Cardiac septum (tissue), 1 donor: ENCODE measurements around the gene DCST1. TPM values are rescaled to one million over a fixed set of nuclear protein-coding genes. Genes with fewer than 3 reads are reported as not detected.

ENCODE experiments used
- DNase-seq: peaks from one replicate; pipeline ENCODE4 v3.0.0-alpha.2; 2020; ENCODE audit warnings: low spot score
- intact Hi-C: fragments of 100-400 bp; cut with DNase I; formaldehyde crosslinking; loops from one replicate; pipeline ENCODE4 v1.14.0; 2022
- total RNA-seq: library from RNA; stranded (reverse); fragmentation: NEBNext Ultra II Directional; extraction: Animal tissue kit (Norgen Biotek cat#: 25700); gene quantifications from one replicate; pipeline ENCODE4 v1.2.1, GENCODE V29; 2021
- donor health status: DM: no; HTN: no; CAD: no.

DCST1 gene
- total RNA-seq, 1 donor from 2014 or later, result not detected

DNA sequence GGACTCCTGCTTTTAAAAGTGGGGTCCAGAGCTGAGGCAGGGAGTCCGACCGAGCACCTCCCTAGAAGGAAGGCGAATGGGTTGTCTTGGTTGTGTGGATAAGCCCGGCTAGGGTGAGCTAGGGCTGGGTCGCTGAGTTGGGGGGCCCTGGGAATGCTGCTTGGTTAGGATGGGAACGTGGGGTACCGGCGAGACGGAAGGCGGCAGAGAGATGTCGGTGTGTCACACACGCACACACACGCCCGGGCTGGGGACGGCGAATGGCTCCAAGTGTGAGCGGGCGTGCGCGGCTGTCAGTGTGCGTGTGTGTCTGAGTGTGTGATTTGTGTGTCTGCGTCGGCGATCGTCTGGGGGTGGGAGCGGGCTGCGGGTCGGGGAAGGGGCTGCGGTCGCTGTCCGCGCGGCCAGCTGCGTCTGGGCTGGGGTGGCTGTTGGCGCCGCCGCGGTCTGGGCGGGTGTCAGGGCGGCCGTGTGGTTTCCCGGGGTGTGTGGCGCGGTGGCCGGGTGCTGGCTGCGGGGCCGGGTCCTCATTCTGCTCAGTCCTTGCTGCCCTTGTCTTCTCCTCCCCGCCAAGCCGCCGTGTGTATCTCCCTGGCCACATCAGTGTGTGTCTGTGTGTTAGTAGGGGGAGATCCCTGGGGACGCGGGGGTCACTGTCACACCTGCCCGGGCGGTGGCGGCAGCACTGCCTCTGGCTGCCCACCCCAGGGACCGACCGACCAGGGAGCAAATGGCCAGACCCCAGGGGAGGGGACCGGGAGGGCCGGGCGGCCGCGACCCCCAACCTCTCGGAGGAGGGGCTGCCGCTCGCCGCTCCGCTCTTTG, 46.1 kb downstream of the DCST1 start:
- intact Hi-C loops, result loop anchor here (10.0 kb wide), 1 partner anchor 595 kb away; no protein-coding TSS in a partner anchor
- no peak for DNase-seq

GRCh38 chr1:155080312-155081228, 46.9 kb downstream of the DCST1 start:
- no peak for DNase-seq
- intact Hi-C loops, result loop anchor here (10.0 kb wide), 1 partner anchor 596 kb away; no protein-coding TSS in a partner anchor

GRCh38 chr1:155081472-155082300, 48.1 kb downstream of the DCST1 start:
- intact Hi-C loops, result loop anchor here (10.0 kb wide), 1 partner anchor 597 kb away; no protein-coding TSS in a partner anchor
- no peak for DNase-seq

GRCh38 chr1:155082301-155083051, 48.9 kb downstream of the DCST1 start:
- DNase-seq, result no peak
- intact Hi-C loops, result loop anchor here (10.0 kb wide), 1 partner anchor 598 kb away; no protein-coding TSS in a partner anchor

- intact Hi-C loops, result loop anchor here (10.0 kb wide), 1 partner anchor 598 kb away; no protein-coding TSS in a partner anchor
- no peak for DNase-seq
Measured at GRCh38 chr1:155083052-155083541, 49.5 kb downstream of the DCST1 start.

DNA sequence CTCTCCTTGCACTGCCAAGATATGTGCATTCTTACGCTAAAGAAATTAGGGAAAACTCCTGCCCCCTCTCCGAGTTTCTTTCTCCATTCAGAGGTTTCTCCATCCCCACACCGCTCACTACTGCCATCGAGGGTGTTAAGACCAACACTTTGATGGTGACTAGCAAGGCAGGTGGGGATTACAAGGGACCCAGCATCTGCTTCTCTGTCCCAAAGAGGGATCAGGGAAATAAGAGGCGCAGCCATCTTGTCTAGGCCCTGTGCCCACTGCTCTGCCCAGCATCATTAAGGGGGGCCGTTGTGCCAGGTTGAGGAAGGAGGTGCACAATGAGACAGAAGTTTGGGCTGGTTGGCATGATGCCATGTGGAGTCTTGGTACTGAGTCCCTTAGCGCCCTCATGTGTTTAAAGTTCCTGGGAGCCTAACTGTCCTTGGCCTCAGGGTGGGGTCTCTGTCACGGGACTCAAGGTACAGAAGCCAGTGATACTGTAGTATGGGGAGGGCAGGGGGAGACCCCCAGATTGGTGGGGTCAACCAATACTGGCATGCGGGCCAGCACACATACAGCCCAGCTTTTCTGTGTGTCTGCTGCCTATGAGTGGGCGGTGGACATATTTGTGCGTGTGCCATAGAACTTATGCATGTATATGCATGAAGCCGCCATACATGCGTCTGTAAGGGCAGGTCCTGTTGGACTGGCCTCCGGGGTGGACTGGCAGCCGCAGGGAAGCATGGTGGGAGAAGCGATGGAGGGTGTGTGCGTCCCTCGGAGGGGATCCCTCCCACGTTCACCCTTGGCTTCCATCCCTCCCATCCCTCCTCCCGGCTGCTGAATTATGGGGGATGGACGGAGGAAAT, 50.5 kb downstream of the DCST1 start:
- intact Hi-C loops, result loop anchor here (1.0 to 10.0 kb wide), 3 partner anchors 21 to 599 kb away; partner anchors contain the start of genes ADAM15 and EFNA4
- no peak for DNase-seq

- peak; percentile 96 for DNase-seq
- intact Hi-C loops, result loop anchor here (1.0 to 10.0 kb wide), 3 partner anchors 22 to 600 kb away; partner anchors contain the start of genes ADAM15 and EFNA4
Measured at GRCh38 chr1:155084722-155085503, 51.3 kb downstream of the DCST1 start.

DNA sequence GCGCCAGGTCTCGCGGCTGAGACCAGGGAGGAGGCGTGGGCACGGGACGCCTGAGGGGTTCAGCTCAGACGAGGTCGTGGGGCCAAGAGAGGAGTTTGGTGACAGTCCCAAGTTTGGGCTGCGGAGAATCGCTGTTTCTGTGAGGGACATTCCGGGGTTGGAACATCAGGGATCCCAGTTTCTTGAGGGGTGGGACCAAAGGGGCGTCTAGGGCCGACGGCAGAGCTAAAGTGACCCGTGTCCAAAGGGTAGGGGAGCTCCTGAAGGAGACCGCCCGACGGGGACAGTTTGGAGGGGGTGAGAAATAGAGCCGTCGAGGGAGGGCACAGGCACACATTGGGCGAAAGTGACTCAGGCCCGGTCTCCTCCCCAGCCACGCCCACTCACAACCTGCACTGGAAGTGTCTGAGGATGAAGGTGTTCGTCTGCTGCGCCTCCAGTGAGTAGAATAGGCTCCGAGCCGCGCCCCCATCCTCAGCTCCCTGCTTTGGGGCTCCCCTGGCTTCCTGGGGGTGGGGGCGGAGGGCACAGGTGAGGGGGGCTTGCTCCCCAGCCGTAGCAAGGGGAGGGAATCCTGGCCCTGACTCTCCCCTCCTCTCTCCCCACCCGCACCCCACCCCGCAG, 52.0 kb downstream of the DCST1 start:
- no peak for DNase-seq
- intact Hi-C loops, result loop anchor here (2.0 to 10.0 kb wide), 2 partner anchors 35 to 601 kb away; partner anchors contain the start of gene ADAM15

GRCh38 chr1:155086128-155086741, 52.6 kb downstream of the DCST1 start:
- peak; percentile 85 for DNase-seq
- intact Hi-C loops, result loop anchor here (10.0 kb wide), 1 partner anchor 601 kb away; no protein-coding TSS in a partner anchor

DNA sequence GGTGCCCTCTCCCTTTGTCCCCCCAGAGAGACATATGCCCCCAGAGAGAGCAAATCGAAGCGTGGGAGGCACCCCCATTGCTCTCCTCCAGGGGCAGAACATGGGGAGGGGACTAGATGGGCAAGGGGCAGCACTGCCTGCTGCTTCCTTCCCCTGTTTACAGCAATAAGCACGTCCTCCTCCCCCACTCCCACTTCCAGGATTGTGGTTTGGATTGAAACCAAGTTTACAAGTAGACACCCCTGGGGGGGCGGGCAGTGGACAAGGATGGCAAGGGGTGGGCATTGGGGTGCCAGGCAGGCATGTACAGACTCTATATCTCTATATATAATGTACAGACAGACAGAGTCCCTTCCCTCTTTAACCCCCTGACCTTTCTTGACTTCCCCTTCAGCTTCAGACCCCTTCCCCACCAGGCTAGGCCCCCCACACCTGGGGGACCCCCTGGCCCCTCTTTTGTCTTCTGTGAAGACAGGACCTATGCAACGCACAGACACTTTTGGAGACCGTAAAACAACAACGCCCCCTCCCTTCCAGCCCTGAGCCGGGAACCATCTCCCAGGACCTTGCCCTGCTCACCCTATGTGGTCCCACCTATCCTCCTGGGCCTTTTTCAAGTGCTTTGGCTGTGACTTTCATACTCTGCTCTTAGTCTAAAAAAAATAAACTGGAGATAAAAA, 53.4 kb downstream of the DCST1 start:
- DNase-seq, result no peak
- intact Hi-C loops, result loop anchor here (10.0 kb wide), 1 partner anchor 602 kb away; no protein-coding TSS in a partner anchor

DNA sequence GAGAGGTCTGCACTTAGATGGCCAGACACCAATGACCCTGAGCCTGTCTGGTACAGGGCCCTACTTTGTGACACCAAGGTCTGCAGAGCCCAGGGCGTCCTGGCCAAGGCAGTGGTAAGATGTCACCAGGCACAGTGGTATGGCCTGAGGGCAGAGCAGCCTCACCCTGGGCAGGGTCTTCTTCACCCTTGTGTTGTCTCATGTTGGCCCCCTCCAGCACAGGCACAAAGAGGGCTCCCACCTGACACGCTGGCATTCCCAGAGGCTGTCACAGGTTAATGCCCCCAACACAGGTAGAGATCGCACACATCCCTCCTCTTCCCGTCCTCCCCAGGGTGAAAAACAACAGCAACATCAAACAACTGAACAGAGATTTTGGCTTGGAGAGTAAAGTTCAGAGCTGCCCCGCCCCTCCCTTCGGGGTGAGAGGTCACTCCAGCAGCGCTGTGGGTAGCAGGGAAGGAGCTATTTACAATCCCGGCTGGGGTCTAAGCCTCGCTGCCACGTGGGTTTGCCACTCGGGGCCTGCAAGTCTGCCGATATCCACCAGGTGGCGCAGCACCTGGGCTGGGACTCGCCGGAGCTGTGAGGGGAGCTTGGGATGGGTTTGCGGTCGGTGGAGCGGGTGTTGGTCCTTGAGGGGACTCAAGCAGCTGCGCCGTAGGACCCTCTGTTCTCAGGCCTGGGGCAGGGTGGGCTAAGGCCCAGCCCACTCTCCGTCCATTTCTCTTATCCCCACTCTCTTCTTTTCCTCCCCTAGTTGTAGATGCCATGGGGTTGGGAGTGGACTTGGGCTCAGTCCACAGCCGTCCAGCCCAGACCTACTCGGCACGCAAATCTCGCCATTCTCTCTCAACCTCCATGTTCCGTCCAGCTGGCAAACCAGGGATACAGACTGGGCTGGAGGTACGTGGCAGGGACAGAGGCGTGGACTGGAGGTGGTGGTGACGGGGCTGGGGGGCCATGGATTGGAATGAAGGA, 57.7 kb downstream of the DCST1 start:
- intact Hi-C loops, result loop anchor here (1.0 kb wide), 1 partner anchor 77 kb away; no protein-coding TSS in a partner anchor
- peak; percentile 87 for DNase-seq

- intact Hi-C loops, result no loop called here
- DNase-seq, result no peak
Measured at GRCh38 chr1:155092131-155092530, 58.5 kb downstream of the DCST1 start.

GRCh38 chr1:155092641-155093040, 59.0 kb downstream of the DCST1 start:
- DNase-seq, result no peak
- intact Hi-C loops, result no loop called here
